ENCODE results near the gene WWOX. TPM values are rescaled to one million over a fixed set of nuclear protein-coding genes. Genes with fewer than 3 reads are reported as not detected.

Gene WWOX
- total and polyA plus RNA-seq, 2 of the 4 experiments (the other 2 are of a cell fraction): 2.7 to 5.4 TPM

GRCh38 chr16:78118469-78119025 lies 19.1 kb downstream of the WWOX start:
- ATAC-seq (ENCODE audit: low read depth) (no peak), DNase-seq (no peak)
- Histone ChIP-seq H3K9me1 (ENCODE audit: insufficient read depth, low read length) (no peaks in the 10 kb centered on the region), H3K36me3 (ENCODE audit: control insufficient read depth, insufficient read depth, low read length) (no peaks in the 10 kb centered on the region), H2BK120ac (ENCODE audit: low read depth, low read length) (no peak overlapping the region), H2AK9ac (replicated peaks; ENCODE audit: low read depth, low read length, poor library complexity) (no peak overlapping the region), H3K14ac (replicated peaks; ENCODE audit: low read depth, low read length) (no peak overlapping the region), H2AFZ (replicated peaks; ENCODE audit: low read length, poor library complexity) (no peak overlapping the region), H3K79me1 (ENCODE audit: low read depth in 1 of 2, low read length in 2 of 2) (no peaks in the 10 kb centered on the region), H3K4me3 (ENCODE audit: insufficient read depth, low read depth, low read length) (no peak overlapping the region), H4K8ac (ENCODE audit: low read depth in 2 of 2, low read length in 2 of 2) (no peak overlapping the region), H3K56ac (ENCODE audit: extremely low read depth, insufficient read depth, low read length) (no peak overlapping the region), H2AK5ac (ENCODE audit: low read depth, low read length) (no peak overlapping the region), H4K91ac (ENCODE audit: insufficient read depth, low read depth, low read length) (no peak overlapping the region), H3K23ac (ENCODE audit: low read depth, low read length) (no peak overlapping the region), H4K20me1 (ENCODE audit: insufficient read depth, low read length) (no peaks in the 10 kb centered on the region), H3K18ac (ENCODE audit: low read depth, low read length) (no peak overlapping the region), H2BK20ac (ENCODE audit: low read depth, low read length) (no peak overlapping the region), H3K4me2 (ENCODE audit: low read depth, low read length) (no peak overlapping the region), H3K4me1 (ENCODE audit: control insufficient read depth, insufficient read depth, low read length) (peaks cover 1% of the 10 kb centered on the region; the same call in 1 of the 2 replicates), H3K27me3 (ENCODE audit: control insufficient read depth, insufficient read depth, low read length) (no peaks in the 10 kb centered on the region), H3K4ac (ENCODE audit: low read depth, low read length) (no peak overlapping the region), H3K9ac (ENCODE audit: low read depth, low read length) (no peak overlapping the region), H2BK5ac (ENCODE audit: low read depth, low read length, poor library complexity, severe bottlenecking) (no peak overlapping the region), H3K27ac (ENCODE audit: insufficient read depth, low read length) (no peak overlapping the region), H2BK15ac (ENCODE audit: low read depth, low read length) (no peak overlapping the region), H3K9me3 (ENCODE audit: control insufficient read depth, insufficient read depth, low read length) (no peaks in the 10 kb centered on the region), H4K5ac (ENCODE audit: low read depth, low read length) (no peak overlapping the region)
- WGBS, 2 experiments (ENCODE audit: extremely low coverage in 2 of 2, insufficient read length in 1 of 2): no CpG with 5 or more reads among the region's 4 CpGs
- CTCF ChIA-PET: no interaction called here
- in situ Hi-C loops (cut with MboI; ENCODE audit: low sequenced_read_pairs): loop anchor here (5.0 kb wide), 1 partner anchor 119 kb away; no protein-coding TSS in a partner anchor
- intact Hi-C loops (cut with micrococcal nuclease): no loop called here
- TF ChIP-seq FOS (IDR thresholded peaks at IDR 0.05; ENCODE audit: low read depth, low read length): no peak
- TF ChIP-seq CHD1 (IDR thresholded peaks at IDR 0.05; ENCODE audit: low read depth, low read length): no peak
- no peak for TF ChIP-seq RCOR1 (IDR thresholded peaks at IDR 0.05; ENCODE audit: insufficient replicate concordance, low read length)
- no peak for TF ChIP-seq MXI1 (IDR thresholded peaks at IDR 0.05; ENCODE audit: borderline replicate concordance, low read depth, low read length)
- TF ChIP-seq, protein P1, sequence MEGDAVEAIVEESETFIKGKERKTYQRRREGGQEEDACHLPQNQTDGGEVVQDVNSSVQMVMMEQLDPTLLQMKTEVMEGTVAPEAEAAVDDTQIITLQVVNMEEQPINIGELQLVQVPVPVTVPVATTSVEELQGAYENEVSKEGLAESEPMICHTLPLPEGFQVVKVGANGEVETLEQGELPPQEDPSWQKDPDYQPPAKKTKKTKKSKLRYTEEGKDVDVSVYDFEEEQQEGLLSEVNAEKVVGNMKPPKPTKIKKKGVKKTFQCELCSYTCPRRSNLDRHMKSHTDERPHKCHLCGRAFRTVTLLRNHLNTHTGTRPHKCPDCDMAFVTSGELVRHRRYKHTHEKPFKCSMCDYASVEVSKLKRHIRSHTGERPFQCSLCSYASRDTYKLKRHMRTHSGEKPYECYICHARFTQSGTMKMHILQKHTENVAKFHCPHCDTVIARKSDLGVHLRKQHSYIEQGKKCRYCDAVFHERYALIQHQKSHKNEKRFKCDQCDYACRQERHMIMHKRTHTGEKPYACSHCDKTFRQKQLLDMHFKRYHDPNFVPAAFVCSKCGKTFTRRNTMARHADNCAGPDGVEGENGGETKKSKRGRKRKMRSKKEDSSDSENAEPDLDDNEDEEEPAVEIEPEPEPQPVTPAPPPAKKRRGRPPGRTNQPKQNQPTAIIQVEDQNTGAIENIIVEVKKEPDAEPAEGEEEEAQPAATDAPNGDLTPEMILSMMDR (conservative IDR thresholded peaks at IDR 0.05; ENCODE audit: low read depth, low read length): no peak
- no peak for TF ChIP-seq MAFK (IDR thresholded peaks at IDR 0.05; ENCODE audit: low read depth, low read length)
- dilution Hi-C loops (cut with HindIII; ENCODE audit: low sequenced_read_pairs, unreplicated experiment): no loop called here
- BruUV-seq (replicated peaks): no TSS peak
- POLR2A ChIA-PET (ENCODE audit: unreplicated experiment): no interaction called here
